Heart left ventricle (tissue), 16 donors: ENCODE results near the gene SRGAP1. TPM values are rescaled to one million over a fixed set of nuclear protein-coding genes. Genes with fewer than 3 reads are reported as not detected.

Source experiments
- ATAC-seq, 4 donors: fragments of 200-7000 bp; cut with Tn5 transposase; one replicate each; pipeline ENCODE4 v1.9.1; 2020 to 2022; ENCODE audit warnings: moderate library complexity in 4 of 4, mild to moderate bottlenecking in 3 of 4, moderate number of reproducible peaks in 1 of 4
- DNase-seq, 5 donors: peaks; one replicate each; pipeline ENCODE4 v3.0.0-alpha.2; 2020
- H3K27ac ChIP-seq, 12 donors: fragments of 200-600 bp; sonication (generic) in 4 of 12; one replicate each; pipeline versions ENCODE4 v1.5.0 to v1.8.0; 2016 to 2022; ENCODE audit warnings: mild to moderate bottlenecking in 2 of 12
- H3K27me3 ChIP-seq, 9 donors: fragments of 200-600 bp; sonication (generic) in 2 of 9; one replicate each; pipeline versions ENCODE4 v1.5.1 to v1.8.0; 2016 to 2022; ENCODE audit warnings: mild to moderate bottlenecking in 3 of 9
- H3K36me3 ChIP-seq, 9 donors: fragments of 200-600 bp; sonication (generic) in 2 of 9; one replicate each; pipeline versions ENCODE4 v1.5.0 to v1.8.0; 2018 to 2022; ENCODE audit warnings: mild to moderate bottlenecking in 2 of 9
- H3K4me1 ChIP-seq, 12 donors: fragments of 200-600 bp; sonication (generic) in 4 of 12; one replicate each; pipeline versions ENCODE4 v1.5.0 to v1.8.0; 2016 to 2022; ENCODE audit warnings: mild to moderate bottlenecking in 3 of 12
- H3K4me3 ChIP-seq, 12 donors: fragments of 200-600 bp; sonication (generic) in 4 of 12; one replicate each; pipeline versions ENCODE4 v1.5.0 to v1.8.0; 2017 to 2022; ENCODE audit warnings: mild to moderate bottlenecking in 9 of 12, moderate library complexity in 4 of 12
- H3K9me3 ChIP-seq, 12 donors: fragments of 200-600 bp; sonication (generic) in 4 of 12; one replicate each; pipeline versions ENCODE4 v1.5.0 to v1.8.0; 2016 to 2022; ENCODE audit warnings: mild to moderate bottlenecking in 1 of 12
- CTCF ChIP-seq, 12 donors: fragments of 200-600 bp; sonication (generic) in 4 of 12; IDR thresholded peaks; one replicate each; pipeline versions ENCODE4 v1.5.0 to v1.8.0; 2018 to 2022; ENCODE audit warnings: antibody characterized with exemption in 12 of 12, mild to moderate bottlenecking in 5 of 12
- POLR2A ChIP-seq, 2 donors: fragments of 450-650 bp; IDR thresholded peaks; one replicate each; pipeline ENCODE4 v1.6.1; 2017; ENCODE audit warnings: antibody characterized with exemption in 2 of 2, mild to moderate bottlenecking in 2 of 2, moderate library complexity in 2 of 2
- whole genome bisulfite sequencing, 4 donors: extraction: QIAGEN DNeasy Blood & Tissue Kit in 2 of 4; methylation state at CpG; one replicate each; pipeline versions ENCODE4 v1.1.5 to v1.1.7; 2013 to 2018; 5-methylcytosine and 5-hydroxymethylcytosine counted together
- intact Hi-C, 10 donors: fragments of 100-400 bp; cut with DNase I; formaldehyde crosslinking; loops; one replicate each; pipeline versions ENCODE4 v1.11.1 to v1.14.2; 2022
- polyA plus RNA-seq, 2 donors: library from polyadenylated mRNA; stranded (reverse); fragments of 200-250 nt; gene quantifications; one replicate each; pipeline ENCODE4 v1.2.3, GENCODE V29; 2013
- total RNA-seq, 9 donors: library from RNA; depleted of rRNA in 2 of 9; stranded (reverse); fragments of >200 nt in 2 of 9; fragmentation: NEBNext Ultra II Directional in 3 of 9; extraction: Animal tissue kit (Norgen Biotek cat#: 25700) in 3 of 9; gene quantifications; one replicate each; pipeline versions ENCODE4 v1.1.0 to v1.2.4, GENCODE V29; 2016 to 2023
- donor health status: ischemic (EF 13 %, LVEDD 7.1; RV severe dilation, severe dysfunction).
- donor health status: healthy with polysubstance abuse.
- donor health status: DM: no; HTN: yes; CAD: no.
- donor health status: DM: no; HTN: no; CAD: no.
- donor health status: ischemic (EF 25% LVEDD 6.9; RV normal size, moderate dysfunction).
- donor health status: ischemic (EF 25% LVEDD 5.7; RV mildly dilated, moderate dysfunction).
- donor health status: healthy.
- donor health status: DM: yes; HTN: yes; CAD: no.
- donor health status: ischemic (EF 35%, LVEDD 5.7; RV mildly dilated, moderate dysfunction).
- donor health status: nonischemic (EF 11% LVEDD 7.7; RV severe dilation, severe dysfunction).
- donor health status: DM: yes; HTN: yes; CAD: no.
- donor health status: PGD.
- donor health status: ischemic (EF 29% LVEDD 5.4; RV normal size, mild dysfunction).
- donor health status: nonischemic (EF 23%, LVEDD 6.1; RV moderate dilation, normal function).

Gene SRGAP1
- total and polyA plus RNA-seq, 11 donors: 1.3 to 10.6 (median 4.5) TPM

- no peaks in the 10 kb centered on the region for H3K9me3 ChIP-seq
- no peak for TF ChIP-seq POLR2A (IDR thresholded peaks at IDR 0.05)
- peak; percentile 34 to 71 (median 60) for TF ChIP-seq CTCF (IDR thresholded peaks at IDR 0.05)
- H3K4me3 ChIP-seq: no peak overlapping the region
- intact Hi-C loops: loop anchor here in 8 of 10 donors (5.0 to 10.0 kb wide), 8 partner anchors 127 to 700 kb away; partner anchors contain the start of gene DPY19L2 (in 1 of the 8)
- no peaks in the 10 kb centered on the region for H3K4me1 ChIP-seq
- peaks cover 0 to 33% (median 15%) of the 10 kb centered on the region in 9 donors for H3K36me3 ChIP-seq
- ATAC-seq (no peak), DNase-seq (no peak)
- H3K27ac ChIP-seq: no peak overlapping the region
- H3K27me3 ChIP-seq: no peaks in the 10 kb centered on the region
- WGBS, 4 donors: 64 to 72% (median 67%) methylated on average over 6 of the region's 6 CpGs
These were observed 42.4 kb upstream of the SRGAP1 start for GRCh38 chr12:63802012-63802608.

- WGBS, 4 donors: 81 to 88% (median 87%) methylated on average over 2 of the region's 2 CpGs
- Histone ChIP-seq H3K4me1 (no peaks in the 10 kb centered on the region), H3K36me3 (peaks cover 0 to 54% (median 38%) of the 10 kb centered on the region in 9 donors), H3K27ac (no peak overlapping the region), H3K27me3 (no peaks in the 10 kb centered on the region), H3K9me3 (no peaks in the 10 kb centered on the region), H3K4me3 (no peak overlapping the region)
- intact Hi-C loops: loop anchor here in 9 of 10 donors (5.0 to 10.0 kb wide), 8 partner anchors 130 to 702 kb away; partner anchors contain the start of gene DPY19L2 (in 1 of the 9)
- ATAC-seq (no peak), DNase-seq (no peak)
- TF ChIP-seq POLR2A (IDR thresholded peaks at IDR 0.05) (no peak), CTCF (IDR thresholded peaks at IDR 0.05) (no peak)
These were observed 39.8 kb upstream of the SRGAP1 start for GRCh38 chr12:63804746-63805145.

- Histone ChIP-seq H3K36me3 (peaks cover 0 to 54% (median 38%) of the 10 kb centered on the region in 9 donors), H3K4me1 (no peaks in the 10 kb centered on the region), H3K27ac (no peak overlapping the region), H3K27me3 (no peaks in the 10 kb centered on the region), H3K9me3 (no peaks in the 10 kb centered on the region), H3K4me3 (no peak overlapping the region)
- TF ChIP-seq POLR2A (IDR thresholded peaks at IDR 0.05) (no peak), CTCF (IDR thresholded peaks at IDR 0.05) (no peak)
- DNase-seq (no peak), ATAC-seq (no peak)
- intact Hi-C loops: loop anchor here in 7 of 10 donors (5.0 to 10.0 kb wide), 5 partner anchors 131 to 704 kb away; partner anchors contain the start of gene DPY19L2 (in 1 of the 7)
- 79 to 83% (median 82%) methylated on average over 3 of the region's 3 CpGs for WGBS, 4 donors
These were observed 38.5 kb upstream of the SRGAP1 start for GRCh38 chr12:63805704-63806672.

GRCh38 chr12:63808631-63809030 is 35.9 kb upstream of the SRGAP1 start:
- Histone ChIP-seq H3K4me3 (no peak overlapping the region), H3K36me3 (peaks cover 0 to 50% (median 38%) of the 10 kb centered on the region in 9 donors), H3K27ac (no peak overlapping the region), H3K4me1 (no peaks in the 10 kb centered on the region), H3K9me3 (no peaks in the 10 kb centered on the region), H3K27me3 (no peaks in the 10 kb centered on the region)
- DNase-seq (no peak), ATAC-seq (no peak)
- TF ChIP-seq CTCF (IDR thresholded peaks at IDR 0.05) (no peak), POLR2A (IDR thresholded peaks at IDR 0.05) (no peak)
- whole genome bisulfite sequencing, 4 donors: 49 to 60% (median 52%) methylated on average over 5 of the region's 5 CpGs
- intact Hi-C loops: loop anchor here in 7 of 10 donors (5.0 to 10.0 kb wide), 5 partner anchors 134 to 706 kb away; partner anchors contain the start of gene DPY19L2 (in 1 of the 7)
